ENCODE results near the gene IGSF8. TPM values are rescaled to one million over a fixed set of nuclear protein-coding genes. Genes with fewer than 3 reads are reported as not detected.

Gene IGSF8
- total and polyA plus RNA-seq, 12 donors: 9.7 to 42.9 (median 24.1) TPM

DNA sequence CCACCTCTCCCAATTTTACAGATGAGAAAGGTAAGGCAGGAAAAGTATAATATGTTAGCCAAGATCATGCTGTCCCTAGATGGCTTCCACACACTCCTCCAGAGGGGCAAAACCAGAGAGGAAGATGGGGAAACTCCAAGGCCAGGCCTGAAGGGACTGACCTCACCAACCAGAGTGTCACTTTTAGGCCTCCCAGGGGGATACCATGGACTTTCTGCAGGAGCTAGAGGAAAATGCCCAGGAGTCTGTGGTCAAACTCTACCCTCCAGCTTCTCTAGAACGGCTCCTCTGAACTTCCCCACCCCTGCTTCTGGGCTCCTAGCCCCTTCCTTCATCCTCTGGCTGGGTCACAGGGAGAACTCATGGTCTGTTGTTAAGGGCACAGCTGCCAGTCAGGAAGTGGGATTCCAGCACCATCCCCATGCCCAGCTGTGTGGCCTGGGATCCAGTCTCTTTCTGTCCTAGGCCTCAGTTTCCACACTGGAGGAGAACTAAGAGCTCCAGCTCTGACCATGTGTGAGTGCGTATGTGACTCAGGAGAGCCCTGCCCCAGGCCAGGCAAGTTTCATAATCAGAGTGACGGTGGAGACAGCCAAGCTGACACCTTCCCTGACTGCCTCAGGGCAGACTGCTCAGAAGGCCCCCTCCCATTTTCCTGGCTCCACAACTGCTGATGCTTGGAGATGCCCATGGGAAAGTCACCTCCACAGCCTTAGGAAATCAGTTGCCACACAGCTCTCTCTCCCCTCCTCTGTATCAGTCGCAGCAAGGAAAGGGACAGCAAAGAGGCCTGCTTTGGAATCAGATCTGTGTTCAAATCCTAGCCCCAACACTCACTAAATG lies 1.9 kb downstream of the IGSF8 start:
- TF ChIP-seq CTCF (IDR thresholded peaks at IDR 0.05): no peak
- TF ChIP-seq POLR2A (IDR thresholded peaks at IDR 0.05): no peak
- 61 to 79% (median 74%) methylated on average over 2 to 4 of the region's 4 CpGs for WGBS, 4 donors
- intact Hi-C loops (cut with DNase I): loop anchor here in 1 of 2 donors (10.0 kb wide), 1 partner anchor 152 kb away; the partner anchor contains the start of gene IGSF9
- H3K36me3 ChIP-seq (replicated peaks in 1 of 2): peaks cover 0 to 18% of the 10 kb centered on the region in 2 donors
- H3K27ac ChIP-seq: no peak overlapping the region
- no peak overlapping the region for H3K4me3 ChIP-seq
- peaks cover 8 to 18% of the 10 kb centered on the region in 2 donors for H3K4me1 ChIP-seq (replicated peaks in 1 of 2)
- no peaks in the 10 kb centered on the region for H3K9me3 ChIP-seq (replicated peaks in 1 of 3)
- H3K27me3 ChIP-seq: no peaks in the 10 kb centered on the region
- DNase-seq: peak in 5 of 7 donors; percentile 42 to 78 (median 60)

- Histone ChIP-seq H3K27ac (no peak overlapping the region), H3K9me3 (replicated peaks in 1 of 3) (no peaks in the 10 kb centered on the region), H3K4me1 (replicated peaks in 1 of 2) (peaks cover 3 to 18% of the 10 kb centered on the region in 2 donors), H3K36me3 (replicated peaks in 1 of 2) (peaks cover 0 to 18% of the 10 kb centered on the region in 2 donors), H3K27me3 (no peaks in the 10 kb centered on the region), H3K4me3 (no peak overlapping the region)
- TF ChIP-seq CTCF (IDR thresholded peaks at IDR 0.05): no peak
- TF ChIP-seq POLR2A (IDR thresholded peaks at IDR 0.05): no peak
- no peak for DNase-seq
- intact Hi-C loops (cut with DNase I): loop anchor here in 1 of 2 donors (10.0 kb wide), 1 partner anchor 151 kb away; the partner anchor contains the start of gene IGSF9
- WGBS, 4 donors: 95 to 100% (median 96%) methylated on average over 2 to 4 of the region's 4 CpGs
Measured at GRCh38 chr1:160095382-160096105, 2.9 kb downstream of the IGSF8 start.

DNA sequence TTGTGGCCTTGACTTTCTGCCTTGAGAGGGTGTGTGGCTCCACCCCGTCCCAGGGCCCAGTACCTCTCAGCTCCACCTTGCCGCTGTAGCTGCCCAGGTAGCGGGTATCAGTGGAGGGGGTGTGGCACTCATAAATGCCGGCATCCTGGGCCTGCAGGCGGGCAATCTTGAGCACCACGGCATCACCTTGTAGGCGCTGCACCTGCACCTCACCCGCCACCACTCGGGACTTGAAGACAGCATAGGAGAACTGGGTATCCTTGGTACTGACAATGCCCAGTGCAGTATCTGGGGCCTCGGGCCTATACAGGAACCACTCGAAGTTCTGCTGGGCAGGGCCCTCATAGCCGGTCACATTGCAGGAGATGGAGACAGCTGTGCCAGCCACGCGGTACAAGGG lies 3.6 kb downstream of the IGSF8 start:
- DNase-seq: no peak
- peaks cover 3 to 18% of the 10 kb centered on the region in 2 donors for H3K4me1 ChIP-seq (replicated peaks in 1 of 2)
- intact Hi-C loops (cut with DNase I): loop anchor here (5.0 to 10.0 kb wide), 2 partner anchors 150 to 277 kb away; partner anchors contain the start of gene IGSF9 (in 1 of the 2)
- no peak overlapping the region for H3K27ac ChIP-seq
- TF ChIP-seq CTCF (IDR thresholded peaks at IDR 0.05): no peak
- no peak for TF ChIP-seq POLR2A (IDR thresholded peaks at IDR 0.05)
- H3K36me3 ChIP-seq (replicated peaks in 1 of 2): peaks cover 0 to 18% of the 10 kb centered on the region in 2 donors
- no peaks in the 10 kb centered on the region for H3K27me3 ChIP-seq
- H3K4me3 ChIP-seq: no peak overlapping the region
- H3K9me3 ChIP-seq (replicated peaks in 1 of 3): no peaks in the 10 kb centered on the region
- WGBS, 4 donors: 79 to 95% (median 92%) methylated on average over 5 to 14 of the region's 14 CpGs

- no peak for DNase-seq
- intact Hi-C loops (cut with DNase I): loop anchor here (5.0 to 10.0 kb wide), 2 partner anchors 149 to 278 kb away; partner anchors contain the start of gene IGSF9 (in 1 of the 2)
- peaks cover 0 to 18% of the 10 kb centered on the region in 2 donors for H3K36me3 ChIP-seq (replicated peaks in 1 of 2)
Measured at GRCh38 chr1:160094291-160094625, 4.2 kb downstream of the IGSF8 start.

More at GRCh38 chr1:160094291-160094625, 4.2 kb downstream of the IGSF8 start:
- Histone ChIP-seq H3K4me3 (no peak overlapping the region), H3K9me3 (replicated peaks in 1 of 3) (no peaks in the 10 kb centered on the region), H3K27ac (no peak overlapping the region), H3K4me1 (replicated peaks in 1 of 2) (peaks cover 1 to 18% of the 10 kb centered on the region in 2 donors), H3K27me3 (no peaks in the 10 kb centered on the region)
- TF ChIP-seq CTCF (IDR thresholded peaks at IDR 0.05): no peak
- TF ChIP-seq POLR2A (IDR thresholded peaks at IDR 0.05): no peak
- WGBS, 4 donors: 88 to 93% (median 91%) methylated on average over 4 of the region's 4 CpGs
